ENCODE measurements around the gene KNG1.
"Not testable (repeated sequence)": the region's sequence is repeated elsewhere in the genome, so short reads cannot be mapped to it uniquely, and the experiment has no call there.

Gene KNG1

DNA sequence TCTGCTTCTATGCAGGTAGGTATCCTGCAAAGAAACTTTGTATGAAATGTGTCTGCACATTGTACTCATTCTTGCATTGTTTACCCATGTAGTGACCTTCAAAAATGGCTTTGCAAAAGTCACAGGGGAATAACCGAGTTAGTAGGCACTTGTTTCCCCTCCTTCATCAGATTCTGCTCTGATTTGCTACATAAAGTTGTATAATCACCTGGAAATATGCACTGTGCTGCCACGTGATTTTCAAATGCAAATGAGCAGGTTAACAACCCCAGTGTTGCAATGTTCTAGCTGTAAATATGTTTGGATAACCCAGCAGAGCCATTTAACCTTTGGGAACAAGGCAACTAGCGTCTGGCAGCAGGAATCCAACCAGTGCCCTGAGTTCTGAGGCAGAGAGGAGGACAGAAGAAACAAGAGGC, at the start of gene KNG1:
Gene KNG1, plus strand, starts transcription at position 321 of the 419 bp plus-strand sequence. CDS start 184 bp downstream, outside the sequence.
- DNase-seq: no peak

DNA sequence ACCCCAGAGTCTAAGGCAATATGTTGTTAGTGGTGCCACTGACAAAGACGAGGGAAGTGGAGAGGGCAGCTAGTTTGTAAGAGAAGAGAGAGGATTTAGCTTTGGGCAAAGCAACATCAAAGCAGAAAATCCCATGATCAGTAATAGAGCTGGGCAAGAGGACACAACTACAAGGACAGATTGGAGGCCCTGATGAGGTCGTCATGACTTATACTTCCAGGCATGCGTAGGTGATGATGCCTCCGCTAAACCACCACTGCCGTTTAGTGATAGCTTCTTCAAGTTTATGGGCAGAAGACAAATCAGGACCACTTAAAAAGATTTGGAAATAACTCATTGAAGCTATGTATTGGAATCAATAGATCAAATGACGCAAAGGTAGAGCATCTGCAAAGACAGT, 48.7 kb upstream of the KNG1 start:
- no peak for DNase-seq

DNA sequence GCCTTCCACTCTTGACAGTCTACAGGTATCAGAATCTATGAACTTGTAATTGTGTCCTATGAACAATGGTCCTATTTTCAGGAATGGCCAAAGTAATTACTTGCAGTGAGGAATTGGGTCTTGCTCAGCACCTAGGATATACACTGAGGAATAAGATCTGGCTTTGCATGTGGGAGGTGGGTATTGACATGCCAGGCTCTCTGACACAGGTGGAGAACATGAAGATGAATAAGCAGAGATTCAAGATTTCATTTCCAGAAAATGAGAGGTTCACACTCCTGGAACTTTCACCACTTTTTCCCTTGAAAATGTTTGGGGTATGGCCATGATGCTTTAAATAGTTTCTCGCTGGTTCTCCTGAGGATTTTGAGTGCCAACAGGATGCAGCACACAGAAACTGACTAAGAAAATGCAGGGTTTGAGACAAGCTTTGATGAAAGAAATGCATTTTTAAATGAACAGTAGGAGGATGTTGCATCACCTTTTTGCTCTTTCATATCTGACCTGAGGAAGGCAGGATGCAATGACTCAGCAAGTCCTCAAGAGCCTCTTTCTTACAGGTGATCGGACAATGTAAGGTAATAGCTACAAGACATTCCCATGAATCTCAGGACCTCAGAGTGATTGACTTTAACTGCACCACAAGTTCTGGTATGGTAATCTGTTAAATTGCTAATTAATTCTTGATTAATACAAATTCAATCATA, 47.6 kb upstream of the KNG1 start:
- DNase-seq: no peak

DNA sequence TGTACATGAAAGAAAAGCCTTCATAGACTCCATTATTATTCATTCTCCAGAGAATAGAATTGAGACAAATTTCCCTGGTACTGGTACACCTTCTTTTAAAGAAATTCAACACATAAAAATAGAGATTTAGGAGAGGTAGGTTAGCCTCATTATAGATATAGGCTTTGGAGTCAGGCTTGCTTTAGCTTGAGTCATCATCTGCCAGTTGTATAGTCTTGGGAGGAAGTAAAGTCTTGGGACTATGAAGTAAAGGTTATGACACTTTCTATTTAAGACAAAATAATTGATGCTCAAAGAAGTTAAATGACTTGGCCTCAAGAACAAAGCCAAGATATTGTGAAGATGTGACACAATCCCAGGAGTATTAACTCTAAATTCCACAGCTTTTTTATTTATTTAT, 47.0 kb upstream of the KNG1 start:
- DNase-seq: peak; percentile 43

DNA sequence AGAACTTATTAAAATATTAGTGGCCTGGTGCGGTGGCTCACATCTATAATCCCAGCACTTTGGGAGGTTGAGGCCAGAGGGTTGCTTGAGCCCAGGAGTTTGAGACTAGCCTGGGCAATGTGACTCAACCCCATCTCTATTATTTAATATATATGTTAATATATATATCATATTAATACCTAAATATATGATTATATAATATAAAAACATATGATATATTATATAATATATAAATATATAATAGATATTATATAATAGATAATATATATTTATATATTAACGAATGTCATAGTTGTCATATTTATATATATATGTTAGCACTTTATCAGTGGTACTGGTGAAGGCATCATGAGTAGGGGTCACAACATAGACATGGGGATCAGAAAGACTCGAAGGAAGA, 46.1 kb upstream of the KNG1 start:
- no peak for DNase-seq

DNA sequence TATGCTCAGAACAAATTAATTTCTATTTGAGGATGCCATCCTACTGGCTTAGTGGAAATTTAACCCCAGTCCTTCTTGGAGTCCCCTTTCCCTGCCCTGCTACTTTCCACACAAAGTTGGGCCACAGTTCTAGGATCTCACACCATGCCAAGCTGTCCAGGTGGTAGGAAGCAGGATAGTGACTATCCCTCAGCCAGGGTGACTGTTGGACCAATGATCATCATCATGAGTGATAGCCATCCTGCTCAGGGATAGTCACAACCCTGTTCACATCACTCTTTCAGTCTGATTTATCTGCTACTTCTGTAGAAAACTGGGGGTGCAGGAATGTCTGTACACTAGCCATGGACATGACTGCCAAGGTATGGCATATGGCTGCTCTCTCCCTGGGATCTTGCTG, 38.6 kb upstream of the KNG1 start:
- no peak for DNase-seq

DNA sequence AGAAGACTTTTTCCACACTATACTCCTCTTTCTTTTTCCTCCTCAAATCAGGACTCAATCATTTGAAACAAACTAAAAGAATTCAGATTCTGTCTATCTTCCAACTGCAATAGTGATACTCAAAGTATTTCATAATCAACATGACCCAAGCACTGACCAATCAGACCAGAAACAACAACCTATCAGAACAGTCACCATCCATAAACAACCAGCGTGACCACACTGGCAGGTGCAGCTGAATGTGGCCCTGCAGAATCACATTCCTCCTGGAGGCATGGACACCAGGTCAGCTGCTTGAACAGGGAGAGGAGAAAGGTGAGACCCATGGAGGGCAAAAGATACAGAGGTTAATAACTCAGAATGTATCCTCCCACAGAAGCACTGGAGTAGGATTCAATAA, 38.0 kb upstream of the KNG1 start:
- DNase-seq: no peak

DNA sequence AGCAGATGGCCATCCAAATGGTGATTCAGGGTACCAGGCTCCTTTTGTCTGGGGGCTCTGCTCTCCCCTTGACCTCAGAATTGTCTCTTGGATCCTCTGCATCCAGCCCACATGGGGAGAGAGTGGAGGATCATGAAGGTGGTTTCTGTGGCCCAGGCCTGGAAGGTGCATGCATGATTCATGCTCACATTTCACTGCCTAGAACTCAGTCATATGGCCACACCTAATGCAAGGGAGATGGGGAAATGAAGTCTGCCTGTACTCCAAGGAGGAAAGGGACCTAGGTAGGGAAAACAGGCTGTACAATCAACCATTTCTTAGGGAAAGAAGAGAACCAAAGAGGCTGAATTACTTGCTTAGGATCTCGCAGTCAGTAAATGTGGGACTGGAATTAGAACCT, 36.3 kb upstream of the KNG1 start:
- no peak for DNase-seq

DNA sequence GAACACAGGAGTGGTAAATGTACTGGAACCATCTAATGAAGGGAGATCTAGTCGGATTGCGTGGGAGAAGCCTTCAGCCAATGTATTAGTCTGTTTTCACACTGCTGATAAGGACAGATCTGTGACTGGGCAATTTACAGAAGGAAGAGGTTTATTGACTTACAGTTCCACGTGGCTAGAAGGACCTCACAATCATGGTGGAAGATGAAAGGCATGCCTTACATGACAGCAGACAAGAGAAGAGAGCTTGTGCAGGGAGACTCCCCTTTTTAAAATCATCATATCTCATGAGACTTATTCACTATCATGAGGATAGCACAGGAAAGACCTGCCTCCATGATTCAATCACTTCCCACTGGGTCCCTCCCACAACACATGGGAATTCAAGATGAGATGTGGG, 34.3 kb upstream of the KNG1 start:
- DNase-seq: peak; percentile 49

DNA sequence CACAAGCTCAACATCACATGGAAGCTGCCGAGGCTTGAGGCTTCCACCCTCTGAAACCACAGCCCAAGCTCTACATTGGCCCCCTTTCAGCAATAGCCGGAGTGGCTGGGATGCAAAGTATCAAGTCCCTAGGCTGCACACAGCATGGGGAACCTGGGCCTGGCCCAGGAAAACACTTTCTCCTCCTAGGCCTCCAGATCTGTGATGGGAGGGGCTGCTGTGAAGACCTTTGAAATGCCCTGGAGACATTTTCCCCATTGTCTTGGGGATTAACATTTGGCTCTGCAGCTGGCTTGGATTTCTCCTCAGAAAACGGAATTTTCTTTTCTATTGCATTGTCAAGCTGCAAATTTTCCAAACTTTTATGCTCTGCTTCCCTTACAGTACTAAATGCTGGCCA, 33.2 kb upstream of the KNG1 start:
- DNase-seq: no peak

DNA sequence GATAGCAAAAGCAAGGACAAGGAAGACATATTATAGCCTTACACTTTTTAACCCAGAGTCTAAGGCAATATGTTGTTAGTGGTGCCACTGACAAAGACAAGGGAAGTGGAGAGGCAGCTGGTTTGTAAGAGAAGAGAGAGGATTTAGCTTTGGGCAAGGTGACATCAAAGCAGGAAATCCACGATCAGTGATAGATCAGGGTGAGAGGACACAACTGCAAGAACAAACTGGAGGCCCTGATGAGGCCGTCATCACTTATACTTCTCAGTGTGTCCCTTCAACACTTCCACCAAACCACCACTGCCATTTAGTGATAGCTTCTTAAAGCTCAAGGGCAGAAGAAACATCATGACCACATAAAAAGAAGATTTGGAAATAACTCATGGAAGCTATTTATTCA, 30.7 kb upstream of the KNG1 start:
- DNase-seq: not testable (repeated sequence)

DNA sequence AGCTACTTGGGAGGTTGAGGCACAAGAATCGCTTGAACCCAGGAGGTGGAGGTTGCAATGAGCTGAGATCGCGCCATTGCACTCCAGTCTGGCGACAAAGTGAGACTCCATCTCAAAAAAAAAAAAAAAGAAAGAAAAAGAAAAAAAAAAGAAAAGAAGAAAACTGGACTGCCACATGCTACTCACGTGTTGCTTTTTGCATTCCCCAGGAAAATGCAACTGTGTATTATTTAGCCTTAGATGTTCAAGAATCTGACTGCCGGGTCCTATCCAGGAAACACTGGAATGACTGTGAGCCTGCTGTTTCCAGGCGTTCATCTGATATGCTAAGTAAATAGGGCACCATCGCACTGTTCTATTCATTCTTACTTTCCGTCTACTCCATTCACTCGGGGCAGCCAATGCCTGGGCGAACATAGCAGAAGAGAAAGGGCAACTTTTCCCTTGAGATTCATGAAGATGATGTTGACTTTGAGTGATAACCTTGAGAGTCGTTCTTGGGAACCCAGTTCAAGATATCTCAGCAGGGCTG, 30.0 kb upstream of the KNG1 start:
- DNase-seq: no peak

DNA sequence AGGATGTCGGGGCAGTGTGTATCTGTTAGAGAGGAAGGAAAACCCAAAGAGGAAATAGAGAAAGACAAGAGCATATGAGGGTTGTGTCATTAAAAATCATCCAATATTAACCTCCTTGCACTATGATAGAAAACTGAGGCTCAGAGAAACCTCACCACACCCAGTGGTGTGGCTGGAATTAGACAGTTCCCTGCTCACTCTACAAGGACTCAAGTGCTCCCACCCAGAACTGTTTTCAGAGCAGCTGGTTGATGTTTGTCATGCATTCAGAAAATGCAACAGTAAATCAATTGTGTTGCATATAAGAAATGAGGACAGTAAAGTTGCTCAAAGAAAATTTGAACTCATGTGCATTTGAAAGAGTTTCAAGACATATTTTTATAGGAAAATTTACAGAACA, 26.9 kb upstream of the KNG1 start:
- not testable (repeated sequence) for DNase-seq

DNA sequence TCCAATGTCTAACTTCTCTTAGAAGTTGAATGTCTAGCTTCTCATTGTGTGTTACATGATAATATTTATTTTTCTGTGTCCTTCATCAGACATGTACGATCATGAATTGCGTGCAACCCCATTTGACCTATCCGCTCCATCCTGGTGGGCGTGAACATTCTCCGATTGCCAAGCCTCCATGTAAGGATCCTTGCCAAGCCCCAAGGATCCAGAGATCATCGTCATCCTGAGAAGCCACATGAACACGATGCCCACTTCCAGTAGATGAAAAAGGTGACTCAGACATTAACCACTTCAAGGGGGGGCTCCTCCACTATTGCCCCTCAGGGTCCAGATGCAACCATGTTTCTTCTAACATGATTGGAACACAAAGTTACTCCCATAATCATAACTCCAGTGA, 25.5 kb upstream of the KNG1 start:
- no peak for DNase-seq

DNA sequence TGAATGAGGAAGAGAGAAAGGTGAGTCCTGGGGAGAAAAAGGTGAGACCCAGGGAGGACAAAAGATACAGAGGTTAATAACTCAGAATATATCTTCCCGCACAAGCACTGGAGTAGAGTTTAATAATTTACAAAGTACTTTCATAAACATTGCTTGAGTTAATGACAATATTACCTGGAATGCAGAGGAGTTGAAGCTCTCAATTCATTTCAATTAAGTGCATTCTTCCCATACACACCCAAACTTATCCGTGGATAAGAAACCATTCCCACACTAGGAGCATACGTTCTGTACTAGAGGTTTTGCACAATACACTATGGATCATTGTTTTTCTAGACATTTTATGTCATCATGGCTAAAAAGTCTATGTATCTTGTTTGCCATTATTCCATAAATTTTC, 23.3 kb upstream of the KNG1 start:
- no peak for DNase-seq

DNA sequence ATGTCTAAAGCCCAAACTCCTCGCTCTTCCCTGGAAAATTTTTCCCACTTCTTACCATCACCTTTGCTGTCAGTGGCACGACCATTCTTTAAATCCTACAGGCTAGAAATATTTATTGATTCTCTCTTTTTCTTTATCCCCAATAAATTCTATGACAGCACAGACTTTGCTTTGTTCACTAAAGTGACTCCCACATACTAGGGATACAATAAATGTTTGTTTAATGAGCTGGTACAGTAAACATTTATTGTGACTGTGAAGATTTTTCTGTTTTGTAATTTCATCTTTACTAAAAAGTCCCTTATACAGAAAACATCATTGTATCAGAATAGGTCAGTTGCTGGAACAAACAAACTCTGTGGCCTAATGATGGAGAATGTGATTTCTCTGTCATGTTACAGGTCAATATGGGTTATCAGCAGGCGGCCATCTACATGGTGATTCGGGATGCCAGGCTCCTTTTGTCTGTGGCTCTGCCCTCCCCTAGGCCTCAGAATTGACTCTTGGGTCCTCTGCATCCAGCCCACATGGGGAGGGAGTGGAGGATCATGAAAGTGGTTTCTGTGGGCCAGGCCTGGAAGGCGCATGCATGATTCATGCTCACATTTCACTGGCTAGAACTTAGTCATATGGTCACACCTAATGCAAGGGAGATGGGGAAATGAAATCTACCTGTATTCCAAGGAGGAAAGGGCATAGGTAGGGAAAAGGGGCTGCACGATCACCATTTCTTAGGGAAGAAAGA, 22.7 kb upstream of the KNG1 start:
- DNase-seq: no peak

DNA sequence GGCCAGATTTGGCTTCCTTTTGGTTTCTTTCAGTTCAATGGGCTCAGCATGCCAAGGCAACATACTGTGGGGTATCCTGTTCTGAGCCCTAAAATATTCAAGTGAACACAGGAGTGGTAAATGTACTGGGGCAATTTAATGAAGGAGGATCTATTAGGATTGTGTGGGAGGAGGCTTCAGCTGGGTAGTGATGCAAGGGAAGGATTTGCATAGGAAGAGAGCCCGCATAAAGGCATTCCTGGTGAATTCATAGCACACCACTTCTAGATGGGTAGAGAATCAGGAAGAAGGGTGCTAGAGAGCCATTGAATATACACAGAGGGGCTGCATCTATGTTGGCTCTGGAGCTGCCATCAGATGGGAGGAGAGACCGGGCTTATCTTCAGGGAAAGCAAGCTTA, 20.6 kb upstream of the KNG1 start:
- no peak for DNase-seq

DNA sequence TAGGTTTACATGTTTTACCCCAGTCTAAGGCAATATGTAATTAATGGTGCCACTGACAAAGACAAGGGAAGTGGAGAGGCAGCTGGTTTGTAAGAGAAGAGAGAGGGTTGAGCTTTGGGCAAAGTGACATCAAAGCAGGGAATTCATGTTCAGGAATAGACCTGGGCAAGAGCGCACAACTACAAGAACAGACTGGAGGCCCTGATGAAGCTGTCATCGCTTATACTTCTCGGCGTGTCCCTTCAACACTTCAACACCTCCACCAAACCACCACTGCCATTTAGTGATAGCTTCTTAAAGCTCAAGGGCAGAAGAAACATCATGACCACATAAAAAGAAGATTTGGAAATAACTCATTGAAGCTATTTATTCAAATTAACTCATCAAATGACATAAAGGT, 19.6 kb upstream of the KNG1 start:
- DNase-seq: no peak

DNA sequence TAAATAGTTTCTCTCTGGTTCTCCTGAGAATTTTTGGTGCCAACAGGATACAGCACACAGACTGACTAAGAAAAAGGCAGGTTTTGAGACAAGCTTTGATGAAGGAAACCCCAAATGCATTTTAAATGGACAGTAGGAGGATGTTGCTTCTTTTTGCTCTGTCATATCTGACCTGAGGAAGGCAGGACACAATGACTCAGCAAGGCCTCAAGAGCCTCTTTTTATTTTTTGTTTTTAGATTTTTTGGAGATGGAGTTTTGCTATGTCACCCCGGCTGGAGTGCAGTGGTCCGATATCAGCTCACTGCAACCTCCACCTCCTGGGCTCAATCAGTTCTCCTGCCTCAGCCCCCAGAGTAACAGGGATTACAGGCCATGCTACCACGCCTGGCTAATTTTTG, 16.9 kb upstream of the KNG1 start:
- DNase-seq: no peak

DNA sequence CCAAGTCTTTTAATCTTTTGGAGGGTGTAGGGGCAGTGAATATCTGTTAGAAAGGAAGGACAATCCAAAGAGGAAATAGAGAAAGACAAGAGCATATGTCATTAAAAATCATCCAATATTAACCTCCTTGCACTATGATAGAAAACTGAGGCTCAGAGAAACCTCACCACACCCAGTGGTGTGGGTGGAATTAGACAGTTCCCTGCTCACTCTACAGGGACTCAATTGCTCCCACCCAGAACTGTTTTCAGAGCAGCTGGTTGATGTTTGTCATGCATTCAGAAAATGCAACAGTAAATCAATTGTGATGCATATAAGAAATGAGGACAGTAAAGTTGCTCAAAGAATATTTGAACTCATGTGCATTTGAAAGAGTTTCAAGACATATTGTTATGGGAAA, 14.7 kb upstream of the KNG1 start:
- not testable (repeated sequence) for DNase-seq

DNA sequence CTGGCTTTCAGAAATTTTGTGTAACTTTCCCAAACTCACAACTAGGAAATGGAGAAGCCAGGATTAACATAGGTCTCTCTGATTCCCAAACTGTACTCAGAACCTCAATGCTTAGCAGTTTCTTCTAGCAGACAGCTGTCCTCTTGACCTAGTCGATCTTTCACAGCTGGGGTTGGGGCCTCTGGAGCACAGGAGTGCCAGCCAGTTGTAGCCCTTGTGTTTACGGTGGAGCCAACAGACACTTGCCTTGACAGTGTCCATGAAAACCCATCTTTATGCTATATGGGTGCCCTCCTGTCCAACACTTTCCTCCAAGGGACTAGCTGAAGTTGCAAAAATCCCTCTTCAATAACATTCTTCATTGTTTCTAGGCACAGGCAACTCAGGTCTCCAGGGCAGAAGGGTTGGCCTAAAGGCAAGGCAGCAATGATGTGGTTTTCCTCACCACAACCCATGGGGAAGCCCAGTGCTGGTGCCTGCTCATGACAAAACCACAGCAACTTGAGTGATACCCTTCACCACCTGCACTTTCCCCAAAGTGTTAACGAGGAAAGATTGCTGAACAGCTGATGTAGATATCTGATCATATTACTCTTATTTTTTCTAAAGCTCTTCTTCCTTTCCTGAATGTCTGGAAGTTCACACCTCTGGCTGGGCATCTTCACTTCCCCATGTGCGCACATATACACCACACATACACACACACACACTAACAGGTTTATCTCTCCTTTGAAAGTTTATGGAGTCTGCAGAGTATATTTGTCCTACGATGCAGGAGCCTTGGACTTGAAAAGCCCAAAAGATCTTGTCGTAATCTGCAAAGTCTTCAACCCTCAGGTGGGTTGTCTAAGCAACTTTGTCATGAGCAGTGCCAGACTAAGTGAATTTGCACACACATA, 11.0 kb upstream of the KNG1 start:
- DNase-seq: no peak

DNA sequence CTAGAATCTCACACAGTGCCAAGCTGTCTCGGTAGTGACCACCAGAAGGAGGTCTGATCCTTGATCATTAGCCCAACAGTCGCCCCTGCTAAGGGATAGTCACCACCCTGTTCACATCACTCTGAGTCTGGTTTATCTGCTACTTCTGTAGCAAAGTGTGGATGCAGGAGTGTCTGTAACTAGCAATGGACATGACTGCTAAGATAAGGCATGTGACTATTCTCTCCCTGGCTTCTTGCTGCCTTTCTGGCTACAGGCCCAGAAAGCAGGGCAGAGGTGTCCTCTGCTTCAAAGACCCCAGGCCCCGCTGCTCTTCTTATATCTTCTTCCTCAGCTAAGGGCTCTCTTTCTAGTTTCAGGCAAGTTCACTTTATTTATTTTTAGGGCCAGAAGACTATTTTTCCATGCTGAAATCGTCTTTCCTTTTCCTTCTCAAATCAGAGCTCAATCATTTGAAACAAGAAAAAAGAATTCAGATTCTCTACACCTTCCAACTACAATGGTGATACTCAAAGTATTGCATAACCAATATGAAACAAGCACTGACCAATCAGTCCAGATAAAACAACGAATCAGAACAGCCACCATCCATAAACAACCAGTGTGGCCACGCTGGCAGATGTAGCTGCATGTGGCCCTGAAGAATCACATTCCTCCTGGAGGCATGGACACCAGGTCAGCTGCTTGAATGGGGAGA, 8.0 kb upstream of the KNG1 start:
- DNase-seq: no peak

DNA sequence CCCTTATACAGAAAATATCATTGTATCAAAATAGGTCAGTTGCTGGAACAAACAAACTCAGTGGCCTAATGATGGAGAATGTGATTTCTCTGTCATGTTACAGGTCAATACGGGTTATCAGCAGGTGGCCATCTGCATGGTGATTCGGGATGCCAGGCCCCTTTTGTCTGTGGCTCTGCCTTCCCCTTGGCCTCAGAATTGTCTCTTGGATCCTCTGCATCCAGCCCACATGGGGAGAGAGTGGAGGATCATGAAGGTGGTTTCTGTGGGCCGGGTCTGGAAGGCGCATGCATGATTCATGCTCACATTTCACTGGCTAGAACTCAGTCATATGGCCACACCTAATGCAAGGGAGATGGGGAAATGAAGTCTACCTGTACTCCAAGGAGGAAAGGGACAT, 6.5 kb upstream of the KNG1 start:
- DNase-seq: not testable (repeated sequence)
